WTC11 (cell line): ENCODE results near the gene CCL13. TPM values are rescaled to one million over a fixed set of nuclear protein-coding genes. Genes with fewer than 3 reads are reported as not detected.

Experiments
- ATAC-seq: fragments of 200-7000 bp; cut with Tn5 transposase; 2 replicates; pipeline ENCODE4 v1.10.0; 2021; ENCODE audit warnings: mild to moderate bottlenecking, moderate library complexity
- CTCF ChIA-PET: fragments of 300-600 bp; sonication (Branson Sonifier 250); formaldehyde crosslinking; loops from one replicate; lab custom pipeline; 2021; ENCODE audit warnings: antibody characterized with exemption; lab: Charles Lee
- POLR2A ChIA-PET: fragments of 350-600 bp; sonication (Branson Sonifier 250); formaldehyde crosslinking; loops from one replicate; lab custom pipeline; 2021; ENCODE audit warnings: antibody characterized with exemption; lab: Charles Lee
- DNase-seq: peaks from one replicate; pipeline ENCODE4 v3.0.0; 2021; ENCODE audit warnings: low spot score
- H3K27ac Mint-ChIP-seq: 2 replicates; pipeline ENCODE4 v1.8.0; 2021; ENCODE audit warnings: mixed read lengths
- H3K27me3 Mint-ChIP-seq: 2 replicates; pipeline ENCODE4 v1.8.0; 2021; ENCODE audit warnings: low read depth, mild to moderate bottlenecking, moderate library complexity, mixed read lengths
- H3K36me3 Mint-ChIP-seq: 2 replicates; pipeline ENCODE4 v1.8.0; 2021; ENCODE audit warnings: mixed read lengths
- H3K4me1 Mint-ChIP-seq: 2 replicates; pipeline ENCODE4 v1.8.0; 2022; ENCODE audit warnings: mixed read lengths
- H3K4me3 Mint-ChIP-seq: 2 replicates; pipeline ENCODE4 v1.8.0; 2021; ENCODE audit warnings: mild to moderate bottlenecking, moderate library complexity, mixed read lengths
- H3K9me3 Mint-ChIP-seq: 2 replicates; pipeline ENCODE4 v1.8.0; 2021; ENCODE audit warnings: mixed read lengths
- CBFB ChIP-seq: sonication (generic); formaldehyde crosslinking; IDR thresholded peaks from 2 replicates; pipeline ENCODE4 v1.8.1; 2022; ENCODE audit warnings: mild to moderate bottlenecking, low read depth, missing genetic modification reagents
- ELF4 ChIP-seq: sonication (generic); formaldehyde crosslinking; IDR thresholded peaks from 2 replicates; pipeline ENCODE4 v1.8.1; 2022; ENCODE audit warnings: low read depth, mild to moderate bottlenecking, moderate library complexity, missing genetic modification reagents
- ESRRA ChIP-seq: sonication (generic); formaldehyde crosslinking; IDR thresholded peaks from 2 replicates; pipeline ENCODE4 v1.8.1; 2022; ENCODE audit warnings: mild to moderate bottlenecking, missing genetic modification reagents, borderline replicate concordance
- ETV6 ChIP-seq: sonication (generic); formaldehyde crosslinking; IDR thresholded peaks from 2 replicates; pipeline ENCODE4 v1.8.1; 2022; ENCODE audit warnings: mild to moderate bottlenecking, missing genetic modification reagents
- GRHL2 ChIP-seq: fragments of 250-450 bp; sonication (Bioruptor Pico); IDR thresholded peaks from 2 replicates; pipeline ENCODE4 v1.8.0; 2022; ENCODE audit warnings: mild to moderate bottlenecking, moderate library complexity; ENCODE audit not compliant: insufficient replicate concordance, severe bottlenecking
- IRF2 ChIP-seq: sonication (generic); formaldehyde crosslinking; IDR thresholded peaks from 2 replicates; pipeline ENCODE4 v1.8.0; 2022; ENCODE audit warnings: low read depth, missing genetic modification reagents, borderline replicate concordance
- NFYB ChIP-seq: sonication (generic); formaldehyde crosslinking; conservative IDR thresholded peaks from 2 replicates; pipeline ENCODE4 v1.8.0; 2022; ENCODE audit warnings: low read depth, missing genetic modification reagents
- NR3C1 ChIP-seq: sonication (generic); formaldehyde crosslinking; conservative IDR thresholded peaks from 2 replicates; pipeline ENCODE4 v1.8.1; 2023; ENCODE audit warnings: low read depth, mild to moderate bottlenecking, missing genetic modification reagents
- SOX15 ChIP-seq: fragments of 250-450 bp; sonication (Bioruptor Pico); IDR thresholded peaks from 2 replicates; pipeline ENCODE4 v1.9.0; 2021; ENCODE audit warnings: mild to moderate bottlenecking
- TCF7 ChIP-seq: sonication (generic); formaldehyde crosslinking; IDR thresholded peaks from 2 replicates; pipeline ENCODE4 v1.8.0; 2022; ENCODE audit warnings: mild to moderate bottlenecking, low read depth, missing genetic modification reagents, moderate library complexity
- TEAD4 ChIP-seq: sonication (generic); formaldehyde crosslinking; IDR thresholded peaks from 2 replicates; pipeline ENCODE4 v1.8.0; 2022; ENCODE audit warnings: mild to moderate bottlenecking, missing genetic modification reagents
- ZNF219 ChIP-seq: sonication (generic); formaldehyde crosslinking; IDR thresholded peaks from 2 replicates; pipeline ENCODE4 v1.8.0; 2023; ENCODE audit warnings: missing genetic modification reagents, mild to moderate bottlenecking, borderline replicate concordance
- ZNF317 ChIP-seq: sonication (generic); formaldehyde crosslinking; IDR thresholded peaks from 2 replicates; pipeline ENCODE4 v1.8.1; 2023; ENCODE audit warnings: low read depth, mild to moderate bottlenecking, moderate library complexity, missing genetic modification reagents, borderline replicate concordance
- total RNA-seq: library from RNA; stranded (reverse); gene quantifications from 3 replicates; pipeline ENCODE4 v1.2.3, GENCODE V29; 2021
- TF ChIP-seq, protein P1 (sequence below): sonication (generic); formaldehyde crosslinking; IDR thresholded peaks from 2 replicates; pipeline ENCODE4 v1.8.0; 2022; ENCODE audit warnings: mild to moderate bottlenecking, missing genetic modification reagents
- TF ChIP-seq, protein P2 (sequence below): sonication (generic); formaldehyde crosslinking; IDR thresholded peaks from 2 replicates; pipeline ENCODE4 v1.8.1; 2023; ENCODE audit warnings: mild to moderate bottlenecking, missing genetic modification reagents, moderate library complexity
- TF ChIP-seq, protein P3 (sequence below): sonication (generic); formaldehyde crosslinking; conservative IDR thresholded peaks from 2 replicates; pipeline ENCODE4 v1.8.1; 2023; ENCODE audit warnings: mild to moderate bottlenecking, low read depth, missing genetic modification reagents, moderate library complexity
- TF ChIP-seq, protein P4 (sequence below): fragments of 250-450 bp; sonication (Bioruptor Pico); IDR thresholded peaks from 2 replicates; pipeline ENCODE4 v1.9.0; 2021; ENCODE audit warnings: mild to moderate bottlenecking
- TF ChIP-seq, protein P5 (sequence below): sonication (generic); formaldehyde crosslinking; IDR thresholded peaks from 2 replicates; pipeline ENCODE4 v1.8.0; 2022; ENCODE audit warnings: mild to moderate bottlenecking, missing genetic modification reagents
- TF ChIP-seq, protein P6 (sequence below): sonication (generic); formaldehyde crosslinking; IDR thresholded peaks from 2 replicates; pipeline ENCODE4 v1.8.1; 2023; ENCODE audit warnings: mild to moderate bottlenecking, missing genetic modification reagents, moderate library complexity

The CCL13 gene
- total RNA-seq, 1 experiment from 2014 or later: not detected

DNA sequence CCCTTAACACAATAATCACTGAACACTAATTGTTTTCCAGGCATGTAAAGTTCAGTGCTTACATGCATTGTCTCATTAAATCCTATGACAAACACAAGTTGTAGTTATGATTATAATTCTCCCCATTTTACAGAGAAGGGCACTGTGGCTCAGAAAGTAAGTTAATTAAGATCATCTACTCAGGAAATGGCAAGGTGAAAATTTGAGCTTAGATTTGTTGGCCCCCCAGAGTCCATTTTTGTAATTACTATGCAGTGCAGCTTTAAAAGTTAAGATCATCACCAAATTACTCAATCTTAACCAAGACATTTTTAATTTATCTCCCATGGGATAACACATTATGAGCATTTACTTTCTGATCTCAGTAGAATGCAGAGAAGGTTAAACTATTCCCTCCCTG is 41.0 kb downstream of the CCL13 start:
- TF ChIP-seq, protein P1, sequence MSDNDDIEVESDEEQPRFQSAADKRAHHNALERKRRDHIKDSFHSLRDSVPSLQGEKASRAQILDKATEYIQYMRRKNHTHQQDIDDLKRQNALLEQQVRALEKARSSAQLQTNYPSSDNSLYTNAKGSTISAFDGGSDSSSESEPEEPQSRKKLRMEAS (CRISPR knock-in tag): no peak
- Mint-ChIP-seq H3K36me3 (no peaks in the 10 kb centered on the region), H3K27ac (no peak overlapping the region), H3K9me3 (no peaks in the 10 kb centered on the region), H3K4me3 (no peak overlapping the region), H3K4me1 (peaks cover 18% of the 10 kb centered on the region), H3K27me3 (peaks cover 19% of the 10 kb centered on the region)
- ChIA-PET POLR2A (no interaction called here), CTCF (interaction anchor here (0.7 to 6.3 kb wide), 7 partner anchors 8 to 226 kb away, joined by 3 to 35 read pairs (median 4); no protein-coding TSS in a partner anchor)
- DNase-seq: no peak
- ATAC-seq: no peak

DNA sequence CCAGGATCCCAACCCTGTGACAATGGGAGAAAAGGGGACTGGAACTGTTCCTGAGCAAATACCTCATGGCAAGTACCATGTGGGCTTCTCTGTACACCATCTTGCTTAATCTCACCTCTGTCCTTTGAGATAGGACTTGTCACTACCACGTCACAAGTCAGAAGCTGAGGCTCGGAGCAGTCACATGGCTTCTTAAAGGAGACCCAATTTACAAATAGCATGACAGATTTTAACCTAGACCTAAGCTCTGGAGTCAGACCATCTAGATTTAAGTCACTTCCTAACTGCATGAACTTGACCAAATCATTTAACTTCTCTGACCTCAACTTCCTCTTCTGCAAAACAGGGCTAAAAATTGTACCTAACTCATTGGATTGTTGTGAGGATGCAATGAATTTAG is 42.7 kb downstream of the CCL13 start:
- Mint-ChIP-seq H3K4me1 (peaks cover 18% of the 10 kb centered on the region), H3K9me3 (no peaks in the 10 kb centered on the region), H3K4me3 (no peak overlapping the region), H3K27me3 (peaks cover 19% of the 10 kb centered on the region), H3K27ac (no peak overlapping the region), H3K36me3 (no peaks in the 10 kb centered on the region)
- ATAC-seq (no peak), DNase-seq (no peak)
- ChIA-PET CTCF (interaction anchor here (1.0 to 6.3 kb wide), 3 partner anchors 23 to 144 kb away, joined by 3 to 35 read pairs (median 4); no protein-coding TSS in a partner anchor), POLR2A (no interaction called here)
- TF ChIP-seq, protein P2, sequence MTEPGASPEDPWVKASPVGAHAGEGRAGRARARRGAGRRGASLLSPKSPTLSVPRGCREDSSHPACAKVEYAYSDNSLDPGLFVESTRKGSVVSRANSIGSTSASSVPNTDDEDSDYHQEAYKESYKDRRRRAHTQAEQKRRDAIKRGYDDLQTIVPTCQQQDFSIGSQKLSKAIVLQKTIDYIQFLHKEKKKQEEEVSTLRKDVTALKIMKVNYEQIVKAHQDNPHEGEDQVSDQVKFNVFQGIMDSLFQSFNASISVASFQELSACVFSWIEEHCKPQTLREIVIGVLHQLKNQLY (CRISPR knock-in tag): no peak
- TF ChIP-seq TEAD4 (CRISPR knock-in tag): no peak
- TF ChIP-seq NFYB (CRISPR knock-in tag): no peak
- no peak for TF ChIP-seq IRF2 (CRISPR knock-in tag)
- TF ChIP-seq ELF4 (CRISPR knock-in tag): no peak
- TF ChIP-seq, protein P3, sequence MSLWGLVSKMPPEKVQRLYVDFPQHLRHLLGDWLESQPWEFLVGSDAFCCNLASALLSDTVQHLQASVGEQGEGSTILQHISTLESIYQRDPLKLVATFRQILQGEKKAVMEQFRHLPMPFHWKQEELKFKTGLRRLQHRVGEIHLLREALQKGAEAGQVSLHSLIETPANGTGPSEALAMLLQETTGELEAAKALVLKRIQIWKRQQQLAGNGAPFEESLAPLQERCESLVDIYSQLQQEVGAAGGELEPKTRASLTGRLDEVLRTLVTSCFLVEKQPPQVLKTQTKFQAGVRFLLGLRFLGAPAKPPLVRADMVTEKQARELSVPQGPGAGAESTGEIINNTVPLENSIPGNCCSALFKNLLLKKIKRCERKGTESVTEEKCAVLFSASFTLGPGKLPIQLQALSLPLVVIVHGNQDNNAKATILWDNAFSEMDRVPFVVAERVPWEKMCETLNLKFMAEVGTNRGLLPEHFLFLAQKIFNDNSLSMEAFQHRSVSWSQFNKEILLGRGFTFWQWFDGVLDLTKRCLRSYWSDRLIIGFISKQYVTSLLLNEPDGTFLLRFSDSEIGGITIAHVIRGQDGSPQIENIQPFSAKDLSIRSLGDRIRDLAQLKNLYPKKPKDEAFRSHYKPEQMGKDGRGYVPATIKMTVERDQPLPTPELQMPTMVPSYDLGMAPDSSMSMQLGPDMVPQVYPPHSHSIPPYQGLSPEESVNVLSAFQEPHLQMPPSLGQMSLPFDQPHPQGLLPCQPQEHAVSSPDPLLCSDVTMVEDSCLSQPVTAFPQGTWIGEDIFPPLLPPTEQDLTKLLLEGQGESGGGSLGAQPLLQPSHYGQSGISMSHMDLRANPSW (CRISPR knock-in tag): no peak
- TF ChIP-seq CBFB (CRISPR knock-in tag): no peak
- no peak for TF ChIP-seq GRHL2 (CRISPR knock-in tag)
- TF ChIP-seq ZNF317 (CRISPR knock-in tag): no peak
- no peak for TF ChIP-seq SOX15 (CRISPR knock-in tag)
- TF ChIP-seq TCF7 (CRISPR knock-in tag): no peak
- TF ChIP-seq ETV6 (CRISPR knock-in tag): no peak
- TF ChIP-seq, protein P4, sequence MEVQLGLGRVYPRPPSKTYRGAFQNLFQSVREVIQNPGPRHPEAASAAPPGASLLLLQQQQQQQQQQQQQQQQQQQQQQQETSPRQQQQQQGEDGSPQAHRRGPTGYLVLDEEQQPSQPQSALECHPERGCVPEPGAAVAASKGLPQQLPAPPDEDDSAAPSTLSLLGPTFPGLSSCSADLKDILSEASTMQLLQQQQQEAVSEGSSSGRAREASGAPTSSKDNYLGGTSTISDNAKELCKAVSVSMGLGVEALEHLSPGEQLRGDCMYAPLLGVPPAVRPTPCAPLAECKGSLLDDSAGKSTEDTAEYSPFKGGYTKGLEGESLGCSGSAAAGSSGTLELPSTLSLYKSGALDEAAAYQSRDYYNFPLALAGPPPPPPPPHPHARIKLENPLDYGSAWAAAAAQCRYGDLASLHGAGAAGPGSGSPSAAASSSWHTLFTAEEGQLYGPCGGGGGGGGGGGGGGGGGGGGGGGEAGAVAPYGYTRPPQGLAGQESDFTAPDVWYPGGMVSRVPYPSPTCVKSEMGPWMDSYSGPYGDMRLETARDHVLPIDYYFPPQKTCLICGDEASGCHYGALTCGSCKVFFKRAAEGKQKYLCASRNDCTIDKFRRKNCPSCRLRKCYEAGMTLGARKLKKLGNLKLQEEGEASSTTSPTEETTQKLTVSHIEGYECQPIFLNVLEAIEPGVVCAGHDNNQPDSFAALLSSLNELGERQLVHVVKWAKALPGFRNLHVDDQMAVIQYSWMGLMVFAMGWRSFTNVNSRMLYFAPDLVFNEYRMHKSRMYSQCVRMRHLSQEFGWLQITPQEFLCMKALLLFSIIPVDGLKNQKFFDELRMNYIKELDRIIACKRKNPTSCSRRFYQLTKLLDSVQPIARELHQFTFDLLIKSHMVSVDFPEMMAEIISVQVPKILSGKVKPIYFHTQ: no peak

DNA sequence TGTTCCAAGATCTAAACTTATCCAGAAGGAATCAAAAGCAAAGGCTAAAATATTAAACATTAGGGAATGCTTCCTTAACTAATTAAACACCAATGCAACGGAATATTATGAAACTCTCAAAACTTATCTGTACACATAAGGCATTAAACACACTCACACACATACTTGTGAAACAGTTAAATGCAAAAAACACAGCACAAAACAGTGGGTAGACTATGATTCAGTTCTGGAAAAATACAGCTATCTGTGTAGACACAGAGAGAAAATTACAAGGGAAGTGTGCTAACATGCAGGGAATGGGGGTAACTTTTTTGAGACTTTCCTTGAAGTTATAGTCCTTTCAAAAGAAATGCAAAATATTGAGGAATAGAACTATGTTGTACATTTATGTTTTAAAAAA is 43.4 kb downstream of the CCL13 start:
- DNase-seq (no peak), ATAC-seq (no peak)
- ChIA-PET CTCF (interaction anchor here (1.1 to 6.3 kb wide), 3 partner anchors 23 to 39 kb away, joined by 4 to 35 read pairs (median 4); no protein-coding TSS in a partner anchor), POLR2A (no interaction called here)
- peaks cover 18% of the 10 kb centered on the region for H3K4me1 Mint-ChIP-seq
- no peaks in the 10 kb centered on the region for H3K9me3 Mint-ChIP-seq
- H3K27ac Mint-ChIP-seq: no peak overlapping the region
- TF ChIP-seq ESRRA (CRISPR knock-in tag) (no peak), NR3C1 (CRISPR knock-in tag) (no peak), ZNF219 (CRISPR knock-in tag) (no peak)
- TF ChIP-seq, protein P5, sequence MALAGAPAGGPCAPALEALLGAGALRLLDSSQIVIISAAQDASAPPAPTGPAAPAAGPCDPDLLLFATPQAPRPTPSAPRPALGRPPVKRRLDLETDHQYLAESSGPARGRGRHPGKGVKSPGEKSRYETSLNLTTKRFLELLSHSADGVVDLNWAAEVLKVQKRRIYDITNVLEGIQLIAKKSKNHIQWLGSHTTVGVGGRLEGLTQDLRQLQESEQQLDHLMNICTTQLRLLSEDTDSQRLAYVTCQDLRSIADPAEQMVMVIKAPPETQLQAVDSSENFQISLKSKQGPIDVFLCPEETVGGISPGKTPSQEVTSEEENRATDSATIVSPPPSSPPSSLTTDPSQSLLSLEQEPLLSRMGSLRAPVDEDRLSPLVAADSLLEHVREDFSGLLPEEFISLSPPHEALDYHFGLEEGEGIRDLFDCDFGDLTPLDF: no peak
- TF ChIP-seq, protein P6, sequence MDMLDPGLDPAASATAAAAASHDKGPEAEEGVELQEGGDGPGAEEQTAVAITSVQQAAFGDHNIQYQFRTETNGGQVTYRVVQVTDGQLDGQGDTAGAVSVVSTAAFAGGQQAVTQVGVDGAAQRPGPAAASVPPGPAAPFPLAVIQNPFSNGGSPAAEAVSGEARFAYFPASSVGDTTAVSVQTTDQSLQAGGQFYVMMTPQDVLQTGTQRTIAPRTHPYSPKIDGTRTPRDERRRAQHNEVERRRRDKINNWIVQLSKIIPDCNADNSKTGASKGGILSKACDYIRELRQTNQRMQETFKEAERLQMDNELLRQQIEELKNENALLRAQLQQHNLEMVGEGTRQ (CRISPR knock-in tag): no peak
- H3K36me3 Mint-ChIP-seq: no peaks in the 10 kb centered on the region
- H3K4me3 Mint-ChIP-seq: no peak overlapping the region
- H3K27me3 Mint-ChIP-seq: peaks cover 15% of the 10 kb centered on the region
